Stimulated activated naive B cell treated with anti-CD40 and anti-IgM and Interleukin-4, amounts not matched to agents 10 μg/mL and 1 μg/mL and 100 μg/mL, for 72 hours (primary cell): ENCODE data around the gene VEGFB.

Experiments
- ATAC-seq, 2 donors: fragments of 150-1000 bp; cut with Tn5 transposase; replicated peaks; 2 replicates each; pipeline ENCODE4 v1.10.0; 2021; ENCODE audit warnings: moderate library complexity in 1 of 2
- DNase-seq: peaks from one replicate; pipeline ENCODE4 v3.0.0; 2021
- H3K27ac Mint-ChIP-seq: one replicate; pipeline ENCODE4 v1.8.0; 2022; ENCODE audit warnings: mild to moderate bottlenecking, mixed read lengths
- H3K27me3 Mint-ChIP-seq, 2 donors: one replicate each; pipeline ENCODE4 v1.8.0; 2022; ENCODE audit warnings: mixed read lengths in 2 of 2
- H3K36me3 Mint-ChIP-seq, 2 donors: one replicate each; pipeline ENCODE4 v1.8.0; 2022; ENCODE audit warnings: mixed read lengths in 2 of 2, mild to moderate bottlenecking in 1 of 2
- H3K4me1 Mint-ChIP-seq, 2 donors: one replicate each; pipeline ENCODE4 v1.8.0; 2022; ENCODE audit warnings: mixed read lengths in 2 of 2, mild to moderate bottlenecking in 1 of 2
- H3K4me3 Mint-ChIP-seq, 2 donors: one replicate each; pipeline ENCODE4 v1.8.0; 2022; ENCODE audit warnings: mild to moderate bottlenecking in 2 of 2, mixed read lengths in 2 of 2, moderate library complexity in 1 of 2
- H3K9me3 Mint-ChIP-seq, 2 donors: one replicate each; pipeline ENCODE4 v1.8.0; 2022; ENCODE audit warnings: mixed read lengths in 2 of 2, mild to moderate bottlenecking in 1 of 2

The VEGFB gene

DNA sequence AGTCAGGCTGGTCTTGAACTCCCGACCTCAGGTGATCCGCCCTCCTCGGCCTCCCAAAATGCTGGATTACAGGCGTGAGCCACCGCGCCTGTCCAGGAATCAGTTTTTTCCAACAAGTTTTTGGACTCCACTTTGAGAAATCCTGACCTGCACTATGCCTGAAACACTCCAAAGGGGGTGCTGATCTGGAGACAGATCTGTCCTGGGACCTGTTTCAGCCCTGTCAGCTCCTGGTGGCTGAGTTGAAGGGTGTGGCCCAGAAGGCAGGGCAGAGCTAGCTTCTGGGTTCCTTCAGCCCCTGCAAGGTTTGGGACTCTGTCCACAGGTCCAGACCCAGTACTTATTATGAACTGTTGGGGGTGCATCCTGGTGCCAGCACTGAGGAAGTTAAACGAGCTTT lies 2.8 kb upstream of the VEGFB start:
- peaks cover 42 to 85% of the 10 kb centered on the region in 2 donors for H3K4me1 Mint-ChIP-seq
- peak overlapping the region; percentile 87 to 97 for H3K4me3 Mint-ChIP-seq
- H3K9me3 Mint-ChIP-seq: no peaks in the 10 kb centered on the region
- no peak for DNase-seq
- peaks cover 22 to 26% of the 10 kb centered on the region in 2 donors for H3K36me3 Mint-ChIP-seq
- no peak overlapping the region for H3K27ac Mint-ChIP-seq
- no peak for ATAC-seq
- no peaks in the 10 kb centered on the region for H3K27me3 Mint-ChIP-seq

DNA sequence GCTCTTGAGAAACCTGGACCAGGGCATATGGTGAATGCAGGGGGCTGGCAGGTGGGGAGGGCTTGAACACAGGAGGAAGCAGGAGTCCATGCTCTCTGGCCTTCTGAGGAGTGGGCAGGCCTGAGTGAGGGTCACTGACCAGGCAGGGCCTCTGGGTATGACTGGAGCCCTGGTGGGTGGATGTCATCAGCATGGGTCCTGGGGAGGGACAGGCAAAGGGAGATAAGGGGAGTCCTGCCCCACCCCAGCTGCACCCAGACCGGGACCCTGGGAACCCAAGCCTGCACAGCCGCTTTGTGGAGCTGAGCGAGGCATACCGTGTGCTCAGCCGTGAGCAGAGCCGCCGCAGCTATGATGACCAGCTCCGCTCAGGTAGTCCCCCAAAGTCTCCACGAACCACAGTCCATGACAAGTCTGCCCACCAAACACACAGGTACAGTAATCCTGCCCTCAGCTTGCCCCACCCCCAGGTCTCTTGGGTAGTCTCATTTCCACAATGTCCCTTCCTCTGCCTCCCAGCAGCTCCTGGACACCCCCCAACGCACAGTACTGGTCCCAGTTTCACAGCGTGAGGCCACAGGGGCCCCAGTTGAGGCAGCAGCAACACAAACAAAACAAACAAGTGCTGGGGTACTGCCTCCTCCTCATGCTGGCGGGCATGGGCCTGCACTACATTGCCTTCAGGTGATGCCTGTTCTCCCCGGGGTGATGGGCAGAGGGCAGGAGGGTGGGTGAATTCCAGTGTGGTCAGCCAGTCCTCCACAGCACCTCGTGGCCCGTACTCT lies 2.0 kb upstream of the VEGFB start:
- ATAC-seq: no peak
- Mint-ChIP-seq H3K4me1 (peaks cover 38 to 87% of the 10 kb centered on the region in 2 donors), H3K27me3 (no peaks in the 10 kb centered on the region), H3K36me3 (peaks cover 23 to 33% of the 10 kb centered on the region in 2 donors), H3K9me3 (no peaks in the 10 kb centered on the region), H3K4me3 (peak overlapping the region; percentile 87 to 97), H3K27ac (peak overlapping the region; percentile 82)
- DNase-seq: no peak

DNA sequence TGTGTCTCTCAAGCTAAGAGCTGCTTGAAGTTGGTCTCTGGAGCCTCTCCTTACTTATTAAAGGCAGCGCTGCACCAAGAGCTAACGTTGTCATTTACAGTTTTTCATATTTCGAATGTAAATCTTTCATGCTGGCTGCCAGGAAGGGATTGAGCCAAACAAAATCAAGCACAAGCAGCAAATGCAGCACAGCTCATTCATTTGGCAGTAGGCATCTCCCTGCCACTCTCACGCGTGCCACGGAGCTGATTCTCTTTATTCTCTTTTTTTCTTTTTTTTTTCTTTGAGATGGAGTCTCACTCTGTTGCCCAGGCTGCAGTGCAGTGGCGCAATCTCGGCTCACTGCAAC lies 1.4 kb upstream of the VEGFB start:
- Mint-ChIP-seq H3K36me3 (peaks cover 22 to 39% of the 10 kb centered on the region in 2 donors), H3K27me3 (no peaks in the 10 kb centered on the region), H3K27ac (no peak overlapping the region), H3K9me3 (no peaks in the 10 kb centered on the region), H3K4me3 (peak overlapping the region; percentile 73 to 83), H3K4me1 (peaks cover 41 to 87% of the 10 kb centered on the region in 2 donors)
- no peak for DNase-seq
- no peak for ATAC-seq

DNA sequence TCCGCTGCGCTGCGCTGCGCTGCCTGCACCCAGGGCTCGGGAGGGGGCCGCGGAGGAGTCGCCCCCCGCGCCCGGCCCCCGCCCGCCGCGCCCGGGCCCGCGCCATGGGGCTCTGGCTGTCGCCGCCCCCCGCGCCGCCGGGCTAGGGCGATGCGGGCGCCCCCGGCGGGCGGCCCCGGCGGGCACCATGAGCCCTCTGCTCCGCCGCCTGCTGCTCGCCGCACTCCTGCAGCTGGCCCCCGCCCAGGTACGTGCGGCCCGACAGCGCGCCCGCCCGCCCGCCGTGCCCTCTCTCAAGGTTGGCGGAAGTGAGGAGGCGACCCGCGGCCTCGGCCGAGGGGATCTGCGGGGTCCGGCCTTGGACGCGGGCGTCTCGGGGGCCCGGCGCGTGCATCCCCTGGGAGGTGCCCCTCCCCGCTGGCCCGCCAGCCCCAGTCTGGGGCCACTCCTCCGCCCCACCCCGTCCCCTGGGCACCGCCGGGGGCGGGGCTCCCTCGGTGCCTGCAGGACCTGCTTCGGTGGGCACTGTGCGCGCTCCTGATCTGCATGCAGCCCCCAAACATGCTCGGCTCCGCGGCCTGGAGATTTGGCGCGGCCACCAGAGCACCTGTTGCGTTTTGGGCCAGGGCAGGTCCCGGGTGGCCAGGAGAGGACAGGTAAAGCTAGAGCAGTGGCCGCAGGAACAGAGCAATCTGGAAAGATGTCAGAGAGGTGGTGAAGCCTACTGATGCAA lies 429 bp downstream of the VEGFB start:
- Mint-ChIP-seq H3K27ac (peak overlapping the region; percentile 92), H3K4me3 (peak overlapping the region; percentile 94 to 95), H3K36me3 (peaks cover 27 to 45% of the 10 kb centered on the region in 2 donors), H3K4me1 (peaks cover 47 to 88% of the 10 kb centered on the region in 2 donors), H3K27me3 (no peaks in the 10 kb centered on the region), H3K9me3 (no peaks in the 10 kb centered on the region)
- ATAC-seq (peak; percentile 45 to 46), DNase-seq (no peak)

DNA sequence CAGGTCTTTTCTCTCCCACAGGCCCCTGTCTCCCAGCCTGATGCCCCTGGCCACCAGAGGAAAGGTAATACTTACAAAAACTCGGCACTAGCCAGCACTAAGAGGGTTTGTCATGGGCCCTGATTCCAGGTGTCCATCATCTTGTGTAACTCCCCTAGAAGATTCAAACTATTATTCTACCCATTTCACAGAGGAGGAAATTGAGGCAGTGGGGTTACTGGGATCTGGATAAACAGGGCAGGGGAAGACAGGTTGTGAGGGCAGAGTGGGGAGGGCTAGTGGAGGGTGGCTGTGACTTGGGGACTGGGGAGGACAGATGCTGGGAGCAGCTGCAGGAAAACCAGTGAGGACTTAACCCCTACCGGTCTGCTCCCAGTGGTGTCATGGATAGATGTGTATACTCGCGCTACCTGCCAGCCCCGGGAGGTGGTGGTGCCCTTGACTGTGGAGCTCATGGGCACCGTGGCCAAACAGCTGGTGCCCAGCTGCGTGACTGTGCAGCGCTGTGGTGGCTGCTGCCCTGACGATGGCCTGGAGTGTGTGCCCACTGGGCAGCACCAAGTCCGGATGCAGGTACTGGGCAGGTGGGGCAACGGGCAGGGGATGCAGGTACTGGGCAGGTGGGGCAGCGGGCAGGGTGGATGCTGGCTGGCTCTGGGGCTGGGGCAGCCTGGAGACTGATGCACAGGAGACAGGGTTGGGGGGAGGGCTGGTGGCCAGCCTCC lies 1.2 kb downstream of the VEGFB start:
- peak overlapping the region; percentile 94 to 95 for H3K4me3 Mint-ChIP-seq
- no peak for DNase-seq
- H3K27me3 Mint-ChIP-seq: no peaks in the 10 kb centered on the region
- peak overlapping the region; percentile 92 for H3K27ac Mint-ChIP-seq
- H3K4me1 Mint-ChIP-seq: peaks cover 49 to 89% of the 10 kb centered on the region in 2 donors
- no peak for ATAC-seq
- no peaks in the 10 kb centered on the region for H3K9me3 Mint-ChIP-seq
- peaks cover 32 to 45% of the 10 kb centered on the region in 2 donors for H3K36me3 Mint-ChIP-seq

DNA sequence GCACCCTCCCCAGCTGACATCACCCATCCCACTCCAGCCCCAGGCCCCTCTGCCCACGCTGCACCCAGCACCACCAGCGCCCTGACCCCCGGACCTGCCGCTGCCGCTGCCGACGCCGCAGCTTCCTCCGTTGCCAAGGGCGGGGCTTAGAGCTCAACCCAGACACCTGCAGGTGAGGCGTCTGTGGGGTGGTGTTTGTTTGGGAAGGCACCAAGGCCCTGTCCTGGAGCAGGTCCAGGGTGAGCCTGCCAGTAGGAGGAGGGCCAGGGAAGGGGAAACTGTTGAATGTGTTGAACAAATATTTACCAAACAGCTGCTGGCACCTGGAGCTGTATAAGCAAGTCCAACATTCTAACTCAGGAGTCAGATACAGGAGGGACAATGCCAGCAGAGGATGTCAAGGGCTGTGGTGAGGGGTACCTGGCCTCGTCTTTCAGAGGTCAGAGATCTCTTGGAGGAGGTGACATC lies 3.1 kb downstream of the VEGFB start:
- DNase-seq (no peak), ATAC-seq (no peak)
- Mint-ChIP-seq H3K4me1 (peaks cover 40 to 81% of the 10 kb centered on the region in 2 donors), H3K36me3 (peaks cover 34 to 48% of the 10 kb centered on the region in 2 donors), H3K27ac (peak overlapping the region; percentile 87), H3K27me3 (no peaks in the 10 kb centered on the region), H3K9me3 (no peaks in the 10 kb centered on the region), H3K4me3 (peak overlapping the region in 1 of 2 donors; percentile 37)

DNA sequence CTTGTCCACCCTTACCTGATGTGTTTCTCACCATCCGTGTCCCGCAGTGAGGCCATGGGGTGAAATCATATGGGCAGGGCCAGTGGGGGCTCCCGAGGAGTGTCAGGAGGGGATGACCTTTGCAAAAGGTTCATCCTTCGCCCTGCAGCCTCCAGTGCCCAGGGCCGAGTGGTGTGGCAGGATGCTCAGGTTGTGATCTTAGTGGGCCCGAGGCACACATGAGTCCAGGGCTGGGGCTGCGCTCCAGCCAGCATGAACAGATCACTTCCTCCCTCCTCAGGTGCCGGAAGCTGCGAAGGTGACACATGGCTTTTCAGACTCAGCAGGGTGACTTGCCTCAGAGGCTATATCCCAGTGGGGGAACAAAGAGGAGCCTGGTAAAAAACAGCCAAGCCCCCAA lies 3.7 kb downstream of the VEGFB start:
- no peak overlapping the region for H3K4me3 Mint-ChIP-seq
- H3K9me3 Mint-ChIP-seq: no peaks in the 10 kb centered on the region
- peaks cover 38 to 51% of the 10 kb centered on the region in 2 donors for H3K36me3 Mint-ChIP-seq
- no peaks in the 10 kb centered on the region for H3K27me3 Mint-ChIP-seq
- peaks cover 40 to 81% of the 10 kb centered on the region in 2 donors for H3K4me1 Mint-ChIP-seq
- DNase-seq (no peak), ATAC-seq (no peak)
- peak overlapping the region; percentile 99 for H3K27ac Mint-ChIP-seq

DNA sequence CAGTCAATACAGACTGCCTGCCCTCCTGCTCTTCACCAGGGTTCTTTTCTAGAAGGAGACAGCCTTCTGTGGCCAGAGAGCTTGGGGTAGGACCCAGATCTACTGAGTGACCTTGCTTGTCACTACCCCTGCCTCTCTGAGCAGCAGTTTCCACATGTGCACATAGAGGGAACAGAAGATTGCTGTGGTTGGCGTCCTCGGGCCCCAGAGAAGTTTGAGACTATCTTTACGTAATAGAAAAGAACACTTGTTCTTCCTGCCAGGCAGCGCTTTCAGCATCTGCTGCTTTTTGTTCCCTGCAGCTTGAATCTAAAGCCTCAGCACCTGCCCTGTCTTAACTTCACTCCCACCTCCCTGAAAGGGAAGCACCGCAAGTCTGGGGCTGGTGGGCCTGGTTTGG lies 4.6 kb downstream of the VEGFB start:
- Mint-ChIP-seq H3K4me3 (no peak overlapping the region), H3K9me3 (no peaks in the 10 kb centered on the region), H3K27ac (peak overlapping the region; percentile 99), H3K4me1 (peaks cover 43 to 81% of the 10 kb centered on the region in 2 donors), H3K36me3 (peaks cover 44 to 60% of the 10 kb centered on the region in 2 donors), H3K27me3 (no peaks in the 10 kb centered on the region)
- no peak for ATAC-seq
- DNase-seq: no peak

DNA sequence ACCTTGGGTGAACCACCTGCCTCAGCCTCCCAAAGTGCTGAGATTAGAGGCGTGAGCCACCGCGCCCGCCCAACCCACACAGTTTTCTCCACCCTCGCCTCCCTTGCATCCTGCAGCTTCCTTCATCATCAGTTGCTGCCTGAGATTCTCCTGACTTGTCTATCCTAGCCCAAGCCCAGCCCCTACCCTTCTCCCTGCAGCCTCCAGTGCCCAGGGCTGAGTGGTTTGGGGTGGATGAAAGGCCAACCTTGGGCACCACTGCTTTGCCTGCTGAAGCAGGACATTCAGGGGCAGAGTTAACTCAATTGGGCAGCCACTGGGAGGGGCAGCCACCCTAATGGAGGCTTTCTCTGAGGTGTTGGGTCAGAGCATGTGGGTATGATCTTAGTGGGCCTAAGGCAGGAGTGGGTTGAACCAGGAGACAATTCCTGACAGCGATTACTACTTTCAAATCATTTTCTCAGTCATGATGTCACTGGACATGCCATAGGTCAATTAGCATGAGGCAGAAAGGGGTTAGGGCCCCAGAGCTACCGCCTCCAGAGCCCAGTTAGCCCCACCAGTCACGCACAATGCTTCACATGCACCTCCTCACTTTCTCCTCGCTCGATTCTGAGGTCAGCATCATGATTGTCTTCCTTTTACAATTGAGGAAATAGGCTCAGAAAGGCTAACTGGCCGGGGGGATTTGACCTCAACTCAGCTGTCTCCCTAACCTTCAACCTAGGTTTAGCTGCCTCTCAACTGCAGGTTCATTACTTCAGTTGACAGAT lies 5.5 kb downstream of the VEGFB start:
- peak; percentile 47 to 48 for ATAC-seq
- DNase-seq: peak; percentile 84
- peak overlapping the region; percentile 80 to 95 for H3K4me3 Mint-ChIP-seq
- H3K27ac Mint-ChIP-seq: peak overlapping the region; percentile 99
- peaks cover 43 to 85% of the 10 kb centered on the region in 2 donors for H3K4me1 Mint-ChIP-seq
- no peaks in the 10 kb centered on the region for H3K9me3 Mint-ChIP-seq
- no peaks in the 10 kb centered on the region for H3K27me3 Mint-ChIP-seq
- peaks cover 44 to 63% of the 10 kb centered on the region in 2 donors for H3K36me3 Mint-ChIP-seq

DNA sequence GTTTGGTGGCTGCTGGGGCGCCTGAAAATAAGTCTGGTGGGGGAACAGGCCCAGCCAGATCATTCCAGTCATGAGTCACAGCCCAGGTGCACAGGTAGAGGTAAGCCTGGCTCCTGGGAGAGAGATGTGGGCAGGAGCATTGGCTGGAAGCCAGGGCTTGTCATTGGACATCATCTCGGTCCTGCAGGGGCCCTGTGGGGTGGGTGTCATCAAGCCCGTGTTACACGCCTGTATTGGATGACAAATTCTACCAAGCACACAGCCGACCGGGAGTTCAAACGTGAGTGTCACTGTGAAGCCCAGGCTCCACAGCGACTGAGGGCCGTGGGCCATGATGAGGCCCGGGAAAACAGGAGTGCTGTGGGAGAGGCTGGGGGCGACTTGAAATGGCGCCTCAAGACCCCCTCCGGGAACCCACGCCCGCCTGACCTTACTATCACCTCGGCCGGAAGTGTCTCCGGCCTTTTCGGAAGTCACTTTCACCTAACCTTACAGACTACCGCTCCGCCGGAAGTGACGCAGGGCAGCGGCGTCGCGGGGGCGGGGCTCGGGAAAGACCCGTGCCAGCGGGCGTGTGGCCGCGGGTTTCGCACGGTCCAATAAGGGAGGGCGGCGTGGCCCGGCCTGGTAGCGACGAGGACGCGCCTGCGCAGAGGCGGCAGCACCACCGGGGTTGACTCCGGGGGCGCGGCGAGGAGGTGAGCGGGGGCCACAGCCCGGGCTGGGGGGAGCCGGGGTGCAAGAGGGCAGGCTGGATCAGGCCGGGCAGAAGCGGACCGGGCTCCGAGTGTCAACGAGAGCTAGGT lies 6.3 kb downstream of the VEGFB start, which contains the start of gene FKBP2:
Gene FKBP2 (plus strand): TSS at position 661 of the 806 bp plus-strand sequence. CDS start 1,293 bp downstream, outside the sequence.
- peaks cover 37 to 85% of the 10 kb centered on the region in 2 donors for H3K4me1 Mint-ChIP-seq
- H3K9me3 Mint-ChIP-seq: no peaks in the 10 kb centered on the region
- peaks cover 37 to 57% of the 10 kb centered on the region in 2 donors for H3K36me3 Mint-ChIP-seq
- ATAC-seq (peak; percentile 52 to 61), DNase-seq (peak; percentile 98)
- H3K27me3 Mint-ChIP-seq: no peaks in the 10 kb centered on the region
- H3K27ac Mint-ChIP-seq: peak within 1 kb of the TSS; percentile 99
- H3K4me3 Mint-ChIP-seq: peak within 1 kb of the TSS; percentile 80 to 95

DNA sequence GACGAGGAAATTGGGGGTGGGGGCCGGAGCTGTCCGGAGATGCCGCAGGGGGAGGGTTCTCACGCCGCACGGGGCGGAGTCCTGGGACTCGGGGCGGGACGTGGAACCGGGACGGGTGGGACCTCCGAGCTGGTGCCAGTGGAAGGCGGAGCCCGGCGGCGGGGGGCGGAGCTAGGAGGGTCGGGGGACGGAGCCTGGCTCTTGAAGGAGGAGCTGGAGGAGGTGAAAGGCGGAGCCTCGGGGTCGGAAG lies 6.8 kb downstream of the VEGFB start:
- Mint-ChIP-seq H3K36me3 (peaks cover 37 to 59% of the 10 kb centered on the region in 2 donors), H3K9me3 (no peaks in the 10 kb centered on the region)
- ATAC-seq: peak; percentile 70 to 73

DNA sequence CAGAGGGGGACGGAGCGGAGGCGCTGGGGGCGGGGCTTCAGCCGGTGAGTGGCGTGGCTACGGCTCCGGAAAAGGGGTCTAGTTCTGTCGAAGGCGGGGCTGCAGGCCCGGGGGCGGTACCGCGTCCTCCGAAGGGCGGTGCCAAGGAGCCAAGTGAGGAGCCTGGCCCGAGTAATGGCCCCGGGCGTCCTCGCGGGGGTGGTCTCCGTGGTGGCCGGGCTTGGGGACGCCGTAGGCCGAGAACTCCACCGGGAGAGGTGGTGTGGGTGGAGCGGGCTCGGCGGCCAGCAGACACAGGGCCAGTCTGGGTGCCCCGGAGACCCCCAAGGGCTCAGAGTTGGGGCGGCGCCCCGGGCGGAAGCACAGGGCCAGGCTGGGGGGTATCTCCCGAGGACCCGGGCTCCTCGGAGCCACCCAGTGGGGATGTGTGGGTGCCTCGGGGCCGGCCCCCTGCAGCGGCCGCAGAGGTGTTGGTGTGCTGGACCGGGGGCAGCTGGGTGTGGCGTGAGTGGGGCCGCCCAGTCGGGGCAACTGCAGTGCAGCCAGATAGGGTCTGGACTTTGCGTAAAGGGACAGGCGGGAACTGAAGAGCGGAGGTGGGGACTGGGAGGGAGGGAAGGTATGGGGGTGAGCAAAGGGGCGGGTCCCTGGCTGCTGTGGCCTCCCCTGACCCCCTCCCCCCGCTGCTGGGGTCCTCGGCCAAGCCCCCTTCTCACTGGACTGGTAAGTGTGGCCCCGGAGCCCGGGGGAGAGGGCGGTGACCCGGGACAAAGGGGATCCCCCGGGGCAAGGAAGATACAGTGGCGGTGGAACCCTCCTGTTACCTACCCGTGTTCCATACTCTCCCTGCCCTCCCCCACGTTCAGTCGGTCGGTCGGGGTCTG lies 7.3 kb downstream of the VEGFB start:
- H3K27ac Mint-ChIP-seq: peak overlapping the region; percentile 99
- peaks cover 37 to 59% of the 10 kb centered on the region in 2 donors for H3K36me3 Mint-ChIP-seq
- ATAC-seq (peak; percentile 3 to 58), DNase-seq (peak; percentile 50)
- H3K27me3 Mint-ChIP-seq: no peaks in the 10 kb centered on the region
- H3K9me3 Mint-ChIP-seq: no peaks in the 10 kb centered on the region
- peak overlapping the region; percentile 80 to 95 for H3K4me3 Mint-ChIP-seq
- H3K4me1 Mint-ChIP-seq: peaks cover 37 to 75% of the 10 kb centered on the region in 2 donors

More for the DNA sequence above, 6.8 kb downstream of the VEGFB start:
- Mint-ChIP-seq H3K27ac (peak overlapping the region; percentile 99), H3K4me1 (peaks cover 37 to 79% of the 10 kb centered on the region in 2 donors), H3K4me3 (peak overlapping the region; percentile 80 to 95), H3K27me3 (no peaks in the 10 kb centered on the region)
- peak; percentile 100 for DNase-seq
